Osteocyte (in vitro differentiated cells): ENCODE results near the gene APOL6. TPM values are rescaled to one million over a fixed set of nuclear protein-coding genes. Genes with fewer than 3 reads are reported as not detected.
A peak's percentile ranks its signal among the peaks of the same experiment; 100 is the strongest.
"Not testable (repeated sequence)": the region's sequence is repeated elsewhere in the genome, so short reads cannot be mapped to it uniquely, and the experiment has no call there.

Experiments used
- DNase-seq: peaks from one replicate; pipeline ENCODE4 v3.0.0; 2021; ENCODE audit warnings: mixed read lengths; ENCODE audit not compliant: unreplicated experiment; ENCODE audit errors: extremely low spot score
- H3K27ac Mint-ChIP-seq: one replicate; pipeline ENCODE4 v1.8.0; 2021; ENCODE audit warnings: mild to moderate bottlenecking, mixed read lengths; ENCODE audit not compliant: unreplicated experiment
- H3K27me3 Mint-ChIP-seq: one replicate; pipeline ENCODE4 v1.8.0; 2021; ENCODE audit warnings: mixed read lengths; ENCODE audit not compliant: unreplicated experiment
- H3K36me3 Mint-ChIP-seq: one replicate; pipeline ENCODE4 v1.8.0; 2021; ENCODE audit warnings: mixed read lengths; ENCODE audit not compliant: unreplicated experiment
- H3K4me1 Mint-ChIP-seq: one replicate; pipeline ENCODE4 v1.8.0; 2021; ENCODE audit warnings: mixed read lengths; ENCODE audit not compliant: unreplicated experiment
- H3K4me3 Mint-ChIP-seq: one replicate; pipeline ENCODE4 v1.8.0; 2021; ENCODE audit warnings: mild to moderate bottlenecking, moderate library complexity, mixed read lengths; ENCODE audit not compliant: unreplicated experiment
- H3K9me3 Mint-ChIP-seq: one replicate; pipeline ENCODE4 v1.8.0; 2021; ENCODE audit warnings: mixed read lengths; ENCODE audit not compliant: unreplicated experiment
- total RNA-seq: library from RNA; stranded (reverse); gene quantifications from 2 replicates; pipeline ENCODE4 v1.2.1, GENCODE V29; 2021
- TF ChIP-seq, protein P1 (sequence below): fragments of 200-600 bp; sonication (generic); IDR thresholded peaks from 2 replicates; pipeline ENCODE4 v1.5.0; 2021; ENCODE audit warnings: antibody characterized with exemption, mild to moderate bottlenecking, moderate library complexity

APOL6 gene
- total RNA-seq, 1 donor from 2014 or later: 11.8 TPM

- Mint-ChIP-seq H3K4me1 (no peaks in the 10 kb centered on the region), H3K27ac (no peak overlapping the region), H3K27me3 (peaks cover 16% of the 10 kb centered on the region), H3K36me3 (no peaks in the 10 kb centered on the region), H3K4me3 (no peak overlapping the region), H3K9me3 (peaks cover 3% of the 10 kb centered on the region)
- peak; percentile 10 for DNase-seq
- TF ChIP-seq, protein P1, sequence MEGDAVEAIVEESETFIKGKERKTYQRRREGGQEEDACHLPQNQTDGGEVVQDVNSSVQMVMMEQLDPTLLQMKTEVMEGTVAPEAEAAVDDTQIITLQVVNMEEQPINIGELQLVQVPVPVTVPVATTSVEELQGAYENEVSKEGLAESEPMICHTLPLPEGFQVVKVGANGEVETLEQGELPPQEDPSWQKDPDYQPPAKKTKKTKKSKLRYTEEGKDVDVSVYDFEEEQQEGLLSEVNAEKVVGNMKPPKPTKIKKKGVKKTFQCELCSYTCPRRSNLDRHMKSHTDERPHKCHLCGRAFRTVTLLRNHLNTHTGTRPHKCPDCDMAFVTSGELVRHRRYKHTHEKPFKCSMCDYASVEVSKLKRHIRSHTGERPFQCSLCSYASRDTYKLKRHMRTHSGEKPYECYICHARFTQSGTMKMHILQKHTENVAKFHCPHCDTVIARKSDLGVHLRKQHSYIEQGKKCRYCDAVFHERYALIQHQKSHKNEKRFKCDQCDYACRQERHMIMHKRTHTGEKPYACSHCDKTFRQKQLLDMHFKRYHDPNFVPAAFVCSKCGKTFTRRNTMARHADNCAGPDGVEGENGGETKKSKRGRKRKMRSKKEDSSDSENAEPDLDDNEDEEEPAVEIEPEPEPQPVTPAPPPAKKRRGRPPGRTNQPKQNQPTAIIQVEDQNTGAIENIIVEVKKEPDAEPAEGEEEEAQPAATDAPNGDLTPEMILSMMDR: no peak
Measured at GRCh38 chr22:35688913-35689675, 40.8 kb downstream of the APOL6 start.

GRCh38 chr22:35690001-35690400 is 41.8 kb downstream of the APOL6 start:
- TF ChIP-seq, protein P1: no peak
- Mint-ChIP-seq H3K27ac (no peak overlapping the region), H3K4me3 (no peak overlapping the region), H3K4me1 (no peaks in the 10 kb centered on the region), H3K27me3 (peaks cover 16% of the 10 kb centered on the region), H3K9me3 (peaks cover 3% of the 10 kb centered on the region), H3K36me3 (no peaks in the 10 kb centered on the region)
- no peak for DNase-seq

GRCh38 chr22:35695202-35695601 is 47.0 kb downstream of the APOL6 start:
- Mint-ChIP-seq H3K27me3 (peaks cover 14% of the 10 kb centered on the region), H3K36me3 (no peaks in the 10 kb centered on the region), H3K9me3 (no peaks in the 10 kb centered on the region), H3K27ac (no peak overlapping the region), H3K4me1 (no peaks in the 10 kb centered on the region), H3K4me3 (no peak overlapping the region)
- DNase-seq: no peak
- TF ChIP-seq, protein P1: no peak

DNA sequence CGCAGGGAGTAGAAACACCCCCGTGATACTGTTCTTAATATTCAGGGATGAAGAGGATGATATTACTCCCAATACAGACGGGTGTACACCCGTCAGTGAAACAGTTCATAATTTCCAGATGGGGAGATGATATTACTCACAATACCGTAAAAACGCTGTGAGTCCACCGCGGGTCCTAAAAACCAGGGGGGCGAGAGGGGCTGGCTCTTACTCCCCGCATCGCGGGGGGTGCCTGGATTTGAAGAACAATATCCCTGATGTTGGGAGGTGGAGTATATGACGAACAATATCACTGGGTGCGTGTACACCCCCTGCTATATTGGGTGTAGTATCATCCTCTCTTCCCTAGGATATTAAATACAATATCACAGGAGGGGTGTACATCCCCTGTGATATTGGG is 48.9 kb downstream of the APOL6 start:
- Mint-ChIP-seq H3K4me1 (no peaks in the 10 kb centered on the region), H3K36me3 (no peaks in the 10 kb centered on the region), H3K27ac (no peak overlapping the region), H3K27me3 (peaks cover 8% of the 10 kb centered on the region), H3K9me3 (no peaks in the 10 kb centered on the region), H3K4me3 (no peak overlapping the region)
- no peak for DNase-seq
- TF ChIP-seq, protein P1: no peak

GRCh38 chr22:35699852-35700251 is 51.6 kb downstream of the APOL6 start:
- not testable (repeated sequence) for H3K27ac Mint-ChIP-seq, DNase-seq, H3K27me3 Mint-ChIP-seq, H3K36me3 Mint-ChIP-seq, H3K9me3 Mint-ChIP-seq, H3K4me3 Mint-ChIP-seq
- H3K4me1 Mint-ChIP-seq: peaks cover 15% of the 10 kb centered on the region
